NB4 (cell line): ENCODE results near the gene MCMBP.

ENCODE experiments used
- CTCF ChIP-seq: IDR thresholded peaks from one replicate; pipeline ENCODE4 v1.5.1; 2012; ENCODE audit warnings: low read depth, low read length
- POLR2A ChIP-seq: IDR thresholded peaks from 2 replicates; pipeline ENCODE4 v1.6.1; 2011; ENCODE audit warnings: mild to moderate bottlenecking; ENCODE audit not compliant: insufficient read length; ENCODE audit errors: extremely low read depth

GRCh38 chr10:119872860-119873681 lies 428 bp upstream of the MCMBP start:
- TF ChIP-seq CTCF (no peak), POLR2A (peak; percentile 77)
